AG09309 (cell line): ENCODE data around the gene MAP3K14.

Experiments used
- DNase-seq: peaks from one replicate; pipeline ENCODE4 v3.0.0-alpha.2; 2010; ENCODE audit warnings: low read depth
- H3K4me3 ChIP-seq: 2 replicates; pipeline ENCODE4 v1.5.1; 2011; ENCODE audit warnings: mild to moderate bottlenecking, low read depth, low read length, moderate library complexity; ENCODE audit not compliant: control insufficient read depth
- TF ChIP-seq, protein P1 (sequence below): IDR thresholded peaks from 2 replicates; pipeline ENCODE4 v1.5.1; 2011; ENCODE audit warnings: mild to moderate bottlenecking, low read depth, low read length, inconsistent platforms; ENCODE audit not compliant: insufficient read depth, control insufficient read depth; ENCODE audit errors: missing control alignments

The MAP3K14 gene

GRCh38 chr17:45357364-45357997, 40.7 kb upstream of the MAP3K14 start:
- H3K4me3 ChIP-seq = no peak overlapping the region
- no peak for DNase-seq
- TF ChIP-seq, protein P1, sequence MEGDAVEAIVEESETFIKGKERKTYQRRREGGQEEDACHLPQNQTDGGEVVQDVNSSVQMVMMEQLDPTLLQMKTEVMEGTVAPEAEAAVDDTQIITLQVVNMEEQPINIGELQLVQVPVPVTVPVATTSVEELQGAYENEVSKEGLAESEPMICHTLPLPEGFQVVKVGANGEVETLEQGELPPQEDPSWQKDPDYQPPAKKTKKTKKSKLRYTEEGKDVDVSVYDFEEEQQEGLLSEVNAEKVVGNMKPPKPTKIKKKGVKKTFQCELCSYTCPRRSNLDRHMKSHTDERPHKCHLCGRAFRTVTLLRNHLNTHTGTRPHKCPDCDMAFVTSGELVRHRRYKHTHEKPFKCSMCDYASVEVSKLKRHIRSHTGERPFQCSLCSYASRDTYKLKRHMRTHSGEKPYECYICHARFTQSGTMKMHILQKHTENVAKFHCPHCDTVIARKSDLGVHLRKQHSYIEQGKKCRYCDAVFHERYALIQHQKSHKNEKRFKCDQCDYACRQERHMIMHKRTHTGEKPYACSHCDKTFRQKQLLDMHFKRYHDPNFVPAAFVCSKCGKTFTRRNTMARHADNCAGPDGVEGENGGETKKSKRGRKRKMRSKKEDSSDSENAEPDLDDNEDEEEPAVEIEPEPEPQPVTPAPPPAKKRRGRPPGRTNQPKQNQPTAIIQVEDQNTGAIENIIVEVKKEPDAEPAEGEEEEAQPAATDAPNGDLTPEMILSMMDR = no peak

GRCh38 chr17:45355087-45355486, 38.3 kb upstream of the MAP3K14 start:
- no peak for DNase-seq
- H3K4me3 ChIP-seq = no peak overlapping the region
- TF ChIP-seq, protein P1 = no peak

DNA sequence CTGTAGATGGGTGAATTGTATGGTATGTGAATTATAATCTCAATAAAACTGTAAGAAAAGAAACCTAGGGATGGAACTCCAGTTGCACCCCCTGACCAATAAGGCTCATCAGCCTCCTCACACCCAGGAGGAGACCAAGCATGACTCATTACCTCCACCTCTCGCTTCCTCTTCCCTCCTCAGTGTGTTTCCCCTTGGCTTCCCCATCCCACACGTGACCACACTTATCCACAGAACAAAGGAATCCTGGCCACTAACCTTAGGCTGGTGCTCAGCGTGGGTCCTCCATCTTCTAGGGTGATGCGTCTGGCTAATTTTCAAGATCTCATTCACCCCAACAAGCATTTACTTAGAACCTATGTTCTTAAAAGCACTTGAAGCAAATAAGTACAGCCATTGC, 36.2 kb upstream of the MAP3K14 start:
- TF ChIP-seq, protein P1 = no peak
- no peak for DNase-seq

DNA sequence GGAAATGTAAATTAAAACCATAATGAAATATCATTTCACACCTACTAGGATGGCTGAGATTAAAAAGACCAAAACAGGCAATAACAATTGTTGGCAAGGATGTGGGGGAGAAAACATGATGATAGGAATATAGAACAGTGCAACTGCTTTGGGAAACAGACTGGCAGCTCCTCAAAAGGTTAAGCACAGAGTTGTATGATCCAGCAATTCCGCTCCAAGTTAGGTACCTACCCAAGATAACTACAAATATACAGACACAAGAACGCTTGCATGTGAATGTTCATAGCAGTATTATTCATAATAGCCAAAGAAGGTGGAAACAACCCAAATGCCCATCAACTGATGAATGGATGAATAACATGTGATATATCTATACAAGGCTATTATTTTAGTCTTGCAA, 35.0 kb upstream of the MAP3K14 start:
- no peak for DNase-seq
- TF ChIP-seq, protein P1 = no peak
- no peak overlapping the region for H3K4me3 ChIP-seq

More for the DNA sequence above, 36.2 kb upstream of the MAP3K14 start:
- no peak overlapping the region for H3K4me3 ChIP-seq

GRCh38 chr17:45347444-45347843, 30.6 kb upstream of the MAP3K14 start:
- H3K4me3 ChIP-seq = no peak overlapping the region
- TF ChIP-seq, protein P1 = no peak
- no peak for DNase-seq

DNA sequence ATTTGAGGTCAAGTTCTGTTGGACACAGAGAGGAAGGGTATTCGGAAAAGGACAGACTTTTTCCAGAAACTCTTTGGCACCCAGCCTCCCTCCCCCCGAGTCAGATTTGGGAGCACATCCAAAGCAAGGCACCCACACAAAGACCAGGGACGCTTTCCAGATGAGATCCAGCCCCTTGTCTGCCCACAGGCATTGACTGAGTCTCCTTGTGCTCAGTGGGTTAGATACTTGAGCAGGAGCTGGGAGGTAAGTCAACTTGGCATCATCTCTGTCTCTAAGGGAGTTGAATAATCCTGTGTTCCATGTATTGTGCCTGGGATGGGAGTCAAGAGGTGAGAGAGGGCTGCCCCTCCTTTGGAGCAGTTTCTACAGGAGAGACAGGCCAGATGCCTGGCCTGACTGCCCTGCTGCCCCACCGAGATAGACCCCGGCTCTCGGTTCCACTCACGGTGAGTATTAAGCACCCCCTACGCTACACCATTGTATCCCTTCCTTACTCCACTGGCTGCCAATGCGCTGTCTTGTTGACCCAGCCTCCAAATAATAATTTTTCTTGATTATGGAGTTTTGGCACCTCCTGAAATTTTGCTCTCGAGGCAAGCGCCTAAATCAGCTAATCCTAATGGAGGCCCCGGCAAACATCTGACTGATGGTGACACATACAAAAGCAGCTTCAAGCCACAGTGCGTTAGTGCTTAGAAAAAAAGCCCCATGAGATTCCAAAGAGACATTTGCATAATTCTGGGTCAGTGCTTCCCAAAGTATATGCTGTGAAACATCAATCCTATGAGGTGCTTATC, 29.6 kb upstream of the MAP3K14 start:
- no peak for DNase-seq
- TF ChIP-seq, protein P1 = no peak
- no peak overlapping the region for H3K4me3 ChIP-seq
